ENCODE data around the gene OBP2B.

DNA sequence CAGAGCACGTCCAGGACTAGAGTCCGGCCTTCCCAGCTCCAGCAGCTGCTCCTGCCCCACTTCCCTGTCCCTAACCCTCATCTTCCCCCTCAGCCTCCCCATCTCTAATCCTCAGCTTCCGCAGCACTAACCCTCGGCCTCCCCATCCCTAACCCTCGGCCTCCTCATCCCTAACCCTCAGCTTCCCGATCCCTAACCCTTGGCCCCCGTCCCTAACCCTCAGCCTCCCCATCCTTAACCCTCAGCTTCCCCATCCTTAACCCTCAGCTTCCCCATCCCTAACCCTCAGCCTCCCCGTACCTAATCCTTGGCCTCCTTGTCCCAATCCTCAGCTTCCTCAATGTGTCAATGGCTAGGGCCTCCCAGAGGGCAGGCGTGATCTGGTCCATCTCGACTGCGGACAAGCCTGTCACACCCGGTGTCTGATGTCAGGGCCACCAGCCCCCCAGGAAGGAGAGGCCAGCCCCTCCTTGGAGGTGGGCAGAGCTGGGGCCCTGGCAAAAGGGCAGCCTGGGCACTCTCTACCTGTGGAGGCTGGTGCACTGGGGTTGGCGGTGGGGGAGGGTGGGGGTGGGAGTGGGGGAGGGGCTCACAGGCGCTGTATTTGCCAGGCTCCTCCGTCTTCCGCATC, 1.4 kb downstream of the OBP2B start:
- TF ChIP-seq, protein P1, sequence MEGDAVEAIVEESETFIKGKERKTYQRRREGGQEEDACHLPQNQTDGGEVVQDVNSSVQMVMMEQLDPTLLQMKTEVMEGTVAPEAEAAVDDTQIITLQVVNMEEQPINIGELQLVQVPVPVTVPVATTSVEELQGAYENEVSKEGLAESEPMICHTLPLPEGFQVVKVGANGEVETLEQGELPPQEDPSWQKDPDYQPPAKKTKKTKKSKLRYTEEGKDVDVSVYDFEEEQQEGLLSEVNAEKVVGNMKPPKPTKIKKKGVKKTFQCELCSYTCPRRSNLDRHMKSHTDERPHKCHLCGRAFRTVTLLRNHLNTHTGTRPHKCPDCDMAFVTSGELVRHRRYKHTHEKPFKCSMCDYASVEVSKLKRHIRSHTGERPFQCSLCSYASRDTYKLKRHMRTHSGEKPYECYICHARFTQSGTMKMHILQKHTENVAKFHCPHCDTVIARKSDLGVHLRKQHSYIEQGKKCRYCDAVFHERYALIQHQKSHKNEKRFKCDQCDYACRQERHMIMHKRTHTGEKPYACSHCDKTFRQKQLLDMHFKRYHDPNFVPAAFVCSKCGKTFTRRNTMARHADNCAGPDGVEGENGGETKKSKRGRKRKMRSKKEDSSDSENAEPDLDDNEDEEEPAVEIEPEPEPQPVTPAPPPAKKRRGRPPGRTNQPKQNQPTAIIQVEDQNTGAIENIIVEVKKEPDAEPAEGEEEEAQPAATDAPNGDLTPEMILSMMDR (IDR thresholded peaks at IDR 0.05), result no peak
- TF ChIP-seq, protein P2, sequence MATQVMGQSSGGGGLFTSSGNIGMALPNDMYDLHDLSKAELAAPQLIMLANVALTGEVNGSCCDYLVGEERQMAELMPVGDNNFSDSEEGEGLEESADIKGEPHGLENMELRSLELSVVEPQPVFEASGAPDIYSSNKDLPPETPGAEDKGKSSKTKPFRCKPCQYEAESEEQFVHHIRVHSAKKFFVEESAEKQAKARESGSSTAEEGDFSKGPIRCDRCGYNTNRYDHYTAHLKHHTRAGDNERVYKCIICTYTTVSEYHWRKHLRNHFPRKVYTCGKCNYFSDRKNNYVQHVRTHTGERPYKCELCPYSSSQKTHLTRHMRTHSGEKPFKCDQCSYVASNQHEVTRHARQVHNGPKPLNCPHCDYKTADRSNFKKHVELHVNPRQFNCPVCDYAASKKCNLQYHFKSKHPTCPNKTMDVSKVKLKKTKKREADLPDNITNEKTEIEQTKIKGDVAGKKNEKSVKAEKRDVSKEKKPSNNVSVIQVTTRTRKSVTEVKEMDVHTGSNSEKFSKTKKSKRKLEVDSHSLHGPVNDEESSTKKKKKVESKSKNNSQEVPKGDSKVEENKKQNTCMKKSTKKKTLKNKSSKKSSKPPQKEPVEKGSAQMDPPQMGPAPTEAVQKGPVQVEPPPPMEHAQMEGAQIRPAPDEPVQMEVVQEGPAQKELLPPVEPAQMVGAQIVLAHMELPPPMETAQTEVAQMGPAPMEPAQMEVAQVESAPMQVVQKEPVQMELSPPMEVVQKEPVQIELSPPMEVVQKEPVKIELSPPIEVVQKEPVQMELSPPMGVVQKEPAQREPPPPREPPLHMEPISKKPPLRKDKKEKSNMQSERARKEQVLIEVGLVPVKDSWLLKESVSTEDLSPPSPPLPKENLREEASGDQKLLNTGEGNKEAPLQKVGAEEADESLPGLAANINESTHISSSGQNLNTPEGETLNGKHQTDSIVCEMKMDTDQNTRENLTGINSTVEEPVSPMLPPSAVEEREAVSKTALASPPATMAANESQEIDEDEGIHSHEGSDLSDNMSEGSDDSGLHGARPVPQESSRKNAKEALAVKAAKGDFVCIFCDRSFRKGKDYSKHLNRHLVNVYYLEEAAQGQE (IDR thresholded peaks at IDR 0.05; ENCODE audit: insufficient read depth in 1 of 2, low read depth in 2 of 2, low read length in 1 of 2), result no peak
- TF ChIP-seq POLR2AphosphoS5 (IDR thresholded peaks at IDR 0.05; ENCODE audit: low read depth, low read length), result no peak
- no peak for TF ChIP-seq SIN3A (IDR thresholded peaks at IDR 0.05; ENCODE audit: borderline replicate concordance, insufficient read depth, low read depth, low read length)

Data from Panc1 (cell line).